Measurements from ENCODE around the gene ANTXR2.

- TF ChIP-seq POLR2A (IDR thresholded peaks at IDR 0.05) (no peak), POLR2AphosphoS5 (IDR thresholded peaks at IDR 0.05) (no peak)
- TF ChIP-seq, protein P1, sequence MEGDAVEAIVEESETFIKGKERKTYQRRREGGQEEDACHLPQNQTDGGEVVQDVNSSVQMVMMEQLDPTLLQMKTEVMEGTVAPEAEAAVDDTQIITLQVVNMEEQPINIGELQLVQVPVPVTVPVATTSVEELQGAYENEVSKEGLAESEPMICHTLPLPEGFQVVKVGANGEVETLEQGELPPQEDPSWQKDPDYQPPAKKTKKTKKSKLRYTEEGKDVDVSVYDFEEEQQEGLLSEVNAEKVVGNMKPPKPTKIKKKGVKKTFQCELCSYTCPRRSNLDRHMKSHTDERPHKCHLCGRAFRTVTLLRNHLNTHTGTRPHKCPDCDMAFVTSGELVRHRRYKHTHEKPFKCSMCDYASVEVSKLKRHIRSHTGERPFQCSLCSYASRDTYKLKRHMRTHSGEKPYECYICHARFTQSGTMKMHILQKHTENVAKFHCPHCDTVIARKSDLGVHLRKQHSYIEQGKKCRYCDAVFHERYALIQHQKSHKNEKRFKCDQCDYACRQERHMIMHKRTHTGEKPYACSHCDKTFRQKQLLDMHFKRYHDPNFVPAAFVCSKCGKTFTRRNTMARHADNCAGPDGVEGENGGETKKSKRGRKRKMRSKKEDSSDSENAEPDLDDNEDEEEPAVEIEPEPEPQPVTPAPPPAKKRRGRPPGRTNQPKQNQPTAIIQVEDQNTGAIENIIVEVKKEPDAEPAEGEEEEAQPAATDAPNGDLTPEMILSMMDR (IDR thresholded peaks at IDR 0.05), result no peak
Observed at GRCh38 chr4:80027611-80028010, 45.4 kb downstream of the ANTXR2 start.
